K562 (cell line): Measurements from ENCODE around the gene HSD17B8. TPM values are rescaled to one million over a fixed set of nuclear protein-coding genes. Genes with fewer than 3 reads are reported as not detected.

Experiments
- ATAC-seq: fragments of 200-7000 bp; cut with Tn5 transposase; 3 replicates; pipeline ENCODE4 v1.9.1; 2020; ENCODE audit warnings: moderate library complexity
- BruUV-seq: library from RNA; stranded (reverse); fragments of 400-500 nt; replicated peaks from 2 replicates; lab custom pipeline; 2021; lab: Mats Ljungman, UMichigan
- CTCF ChIA-PET: fragments of 300-600 bp; formaldehyde crosslinking; extraction: SDS; loops from one replicate; lab custom pipeline; 2021; ENCODE audit warnings: low intra/inter-chr PET ratio; lab: Yijun Ruan, JAX
- POLR2A ChIA-PET: fragments of 300-600, 350-650 bp; sonication (Branson Sonifier 250); formaldehyde crosslinking; extraction: SDS; loops from one replicate; lab custom pipeline; 2021; ENCODE audit warnings: antibody characterized with exemption, inconsistent platforms; lab: Yijun Ruan, JAX
- DNase-seq, 4 experiments: peaks; one replicate each; pipeline versions ENCODE4 v3.0.0 to v3.0.0-alpha.2; 2011 to 2018; ENCODE audit warnings: low spot score in 3 of 4, mixed read lengths in 3 of 4; ENCODE audit errors: extremely low read depth in 1 of 4
- FAIRE-seq: peaks from 2 replicates; lab custom pipeline; 2011; peaks lifted over from hg19 to GRCh38; lab: Jason Lieb, UNC
- H2AFZ ChIP-seq: 2 replicates; pipeline ENCODE4 v1.6.0; 2011; ENCODE audit warnings: low read depth, low read length, control low read depth, inconsistent platforms
- H3K27ac ChIP-seq: fragments of 200-600 bp; 3 replicates; pipeline ENCODE4 v1.8.0; 2011; ENCODE audit warnings: low read depth, mild to moderate bottlenecking, control low read depth, inconsistent platforms, low read length, moderate library complexity, mixed read lengths; ENCODE audit errors: extremely low read depth
- H3K27me3 ChIP-seq, 2 experiments: fragments of 300-600 bp in 1 of 2; 2 replicates in 1 of 2; 3 replicates in 1 of 2; pipeline versions ENCODE4 v1.6.0 to v1.8.0; 2011; ENCODE audit warnings: inconsistent platforms in 2 of 2, low read length in 2 of 2, mild to moderate bottlenecking in 1 of 2, mixed read lengths in 1 of 2, moderate library complexity in 1 of 2; ENCODE audit not compliant: control insufficient read depth in 2 of 2, insufficient read depth in 2 of 2
- H3K36me3 ChIP-seq: fragments of 300-600 bp; 3 replicates; pipeline ENCODE4 v1.8.0; 2011; ENCODE audit warnings: mild to moderate bottlenecking, low read length, inconsistent platforms; ENCODE audit not compliant: control insufficient read depth, insufficient read depth
- H3K4me1 ChIP-seq, 2 experiments: fragments of 200-600 bp in 1 of 2; replicated peaks in 1 of 2; 2 replicates in 1 of 2; 3 replicates in 1 of 2; pipeline versions ENCODE4 v1.5.1 to v1.8.0; 2011; ENCODE audit warnings: inconsistent platforms in 2 of 2, low read length in 2 of 2, mild to moderate bottlenecking in 1 of 2, mixed read lengths in 1 of 2, moderate library complexity in 1 of 2; ENCODE audit not compliant: control insufficient read depth in 2 of 2, insufficient read depth in 2 of 2
- H3K4me2 ChIP-seq: 2 replicates; pipeline ENCODE4 v1.6.1; 2011; ENCODE audit warnings: low read length, control low read depth, inconsistent platforms, mixed read lengths; ENCODE audit not compliant: insufficient read depth
- H3K4me3 ChIP-seq: fragments of 200-600 bp; sonication (generic), shearing (Covaris generic); 2 replicates; pipeline ENCODE4 v1.5.1; 2016; ENCODE audit warnings: control low read depth, inconsistent platforms
- H3K79me2 ChIP-seq: fragments of 200-600 bp; 3 replicates; pipeline ENCODE4 v1.8.0; 2011; ENCODE audit warnings: low read length, inconsistent platforms; ENCODE audit not compliant: control insufficient read depth, insufficient read depth
- H3K9ac ChIP-seq, 2 experiments: 2 replicates each; pipeline versions ENCODE4 v1.6.0 to v1.6.1; 2011; ENCODE audit warnings: low read depth in 2 of 2, low read length in 2 of 2, control low read depth in 1 of 2, inconsistent platforms in 1 of 2, mild to moderate bottlenecking in 1 of 2, mixed read lengths in 1 of 2; ENCODE audit not compliant: insufficient read depth in 1 of 2
- H3K9me1 ChIP-seq: one replicate; pipeline ENCODE4 v1.6.0; 2011; ENCODE audit warnings: inconsistent platforms, mild to moderate bottlenecking, low read length, moderate library complexity; ENCODE audit not compliant: control insufficient read depth, insufficient read depth
- H3K9me3 ChIP-seq: replicated peaks from 2 replicates; pipeline ENCODE4 v1.5.1; 2011; ENCODE audit warnings: low read depth, low read length, inconsistent platforms; ENCODE audit not compliant: control insufficient read depth, insufficient read depth
- H4K20me1 ChIP-seq: replicated peaks from 2 replicates; pipeline ENCODE4 v1.6.1; 2011; ENCODE audit warnings: low read length, inconsistent platforms, mixed read lengths; ENCODE audit not compliant: control insufficient read depth, insufficient read depth
- FOXP1 ChIP-seq: sonication (generic); formaldehyde crosslinking; IDR thresholded peaks from 2 replicates; pipeline ENCODE4 v1.8.0; 2022; ENCODE audit warnings: mild to moderate bottlenecking, missing genetic modification reagents
- MBD2 ChIP-seq: sonication (generic); IDR thresholded peaks from 2 replicates; pipeline ENCODE4 v1.6.1; 2016; ENCODE audit warnings: low read depth, borderline replicate concordance
- PCBP2 ChIP-seq: fragments of 200-400 bp; formaldehyde crosslinking; IDR thresholded peaks from 2 replicates; pipeline ENCODE4 v1.6.1; 2018; ENCODE audit warnings: low read length, low read depth, mild to moderate bottlenecking, moderate library complexity; ENCODE audit not compliant: poor library complexity, severe bottlenecking
- SOX6 ChIP-seq: fragments of 450-650 bp; IDR thresholded peaks from 2 replicates; pipeline ENCODE4 v1.6.1; 2014; ENCODE audit warnings: mild to moderate bottlenecking
- ZBTB8A ChIP-seq: fragments of 450-650 bp; IDR thresholded peaks from 2 replicates; pipeline ENCODE4 v1.6.1; 2018; ENCODE audit warnings: mild to moderate bottlenecking, moderate library complexity; ENCODE audit not compliant: partially characterized antibody
- ZFX ChIP-seq: sonication (generic); formaldehyde crosslinking; IDR thresholded peaks from 2 replicates; pipeline ENCODE4 v1.8.0; 2022; ENCODE audit warnings: mild to moderate bottlenecking, missing genetic modification reagents, moderate library complexity
- WGBS: fragments of 100-300 bp; shearing (Covaris generic); methylation state at CpG from one replicate; pipeline ENCODE4 v1.1.6; 2016; ENCODE audit warnings: low coverage, mixed read lengths; ENCODE audit not compliant: insufficient coverage; ENCODE audit errors: missing lambda C conversion rate; 5-methylcytosine and 5-hydroxymethylcytosine counted together
- in situ Hi-C: fragments of 300-500 bp; cut with MboI; formaldehyde crosslinking; loops from 4 replicates; pipeline ENCODE4 v1.15.0; 2018; ENCODE audit warnings: inconsistent platforms, mixed read lengths
- intact Hi-C: fragments of 100-400 bp; cut with micrococcal nuclease; formaldehyde crosslinking; loops from 2 replicates; pipeline ENCODE4 v1.14.2; 2022
- polyA plus RNA-seq, 8 experiments: library from polyadenylated mRNA; depleted of rRNA in 4 of 8; stranded (reverse) in 5 of 8; unstranded in 3 of 8; fragments of >200 nt; fragmentation: Nextera tagmentation in 2 of 8; fragmentation: Illumina TruSeq in 1 of 8; extraction: Ambion mirVana in 2 of 8; extraction: Trizol in 1 of 8; gene quantifications; 2 replicates each; pipeline versions ENCODE4 v1.2.1 to v1.2.3, GENCODE V29; 2011 to 2014; ENCODE audit warnings: inconsistent platforms in 1 of 8, missing spikeins in 1 of 8
- total RNA-seq, 7 experiments: library from RNA; depleted of rRNA in 6 of 7; stranded (reverse); fragments of >200 nt in 6 of 7; fragmentation: Illumina TruSeq in 2 of 7; extraction: Trizol in 2 of 7; gene quantifications; 2 replicates each; pipeline versions ENCODE4 v1.2.1 to v1.2.3, GENCODE V29; 2011 to 2021; ENCODE audit warnings: low replicate concordance in 1 of 7

HSD17B8 gene
- total and polyA plus RNA-seq, 9 of the 15 experiments (the other 6 are each of a cell fraction or from before 2014, with no cell fraction given) = 3.7 to 35.2 (median 14.2) TPM

- TF ChIP-seq FOXP1 (no peak), SOX6 (no peak), MBD2 (no peak), ZFX (CRISPR knock-in tag) (no peak)
- TF ChIP-seq, all 486 proteins: peak for 0
These were observed 10.8 kb upstream of the HSD17B8 start (continued) for GRCh38 chr6:33193619-33194018.

- in situ Hi-C loops = no loop called here
- intact Hi-C loops = no loop called here
- DNase-seq = no peak
- Histone ChIP-seq H3K9me3 (no peaks in the 10 kb centered on the region), H3K9ac (peak overlapping the region in 1 of 2 experiments; percentile 15; a peak in 1 of 4 replicates), H3K27ac (no peak overlapping the region), H3K79me2 (peaks cover 16% of the 10 kb centered on the region), H3K4me1 (peaks cover 16 to 30% of the 10 kb centered on the region in 2 experiments; a peak in 4 of 5 replicates), H3K9me1 (peaks cover 7% of the 10 kb centered on the region), H3K36me3 (peaks cover 35% of the 10 kb centered on the region; the same call in 2 of the 3 replicates), H3K4me2 (no peak overlapping the region), H2AFZ (no peak overlapping the region), H4K20me1 (peaks cover 6% of the 10 kb centered on the region; the same call in 1 of the 2 replicates), H3K27me3 (peaks cover 11 to 14% of the 10 kb centered on the region in 2 experiments; a peak in 4 of 5 replicates), H3K4me3 (no peak overlapping the region)
- no TSS peak for BruUV-seq
- 79% methylated on average over 8 of the region's 8 CpGs for WGBS
- TF ChIP-seq PCBP2 = no peak
- TF ChIP-seq ZBTB8A = no peak
- no peak for FAIRE-seq
- no peak for ATAC-seq
- ChIA-PET POLR2A (interaction anchor here (0.5 to 1.6 kb wide), 3 partner anchors 9 to 43 kb away, joined by 3 to 4 read pairs (median 4); no protein-coding TSS in a partner anchor), CTCF (interaction anchor here (0.6 kb wide), 1 partner anchor 156 kb away, joined by 3 read pairs; no protein-coding TSS in a partner anchor)
These were observed 9.9 kb upstream of the HSD17B8 start for GRCh38 chr6:33194431-33194979.
